ENCODE measurements around the gene FRMD7.

DNA sequence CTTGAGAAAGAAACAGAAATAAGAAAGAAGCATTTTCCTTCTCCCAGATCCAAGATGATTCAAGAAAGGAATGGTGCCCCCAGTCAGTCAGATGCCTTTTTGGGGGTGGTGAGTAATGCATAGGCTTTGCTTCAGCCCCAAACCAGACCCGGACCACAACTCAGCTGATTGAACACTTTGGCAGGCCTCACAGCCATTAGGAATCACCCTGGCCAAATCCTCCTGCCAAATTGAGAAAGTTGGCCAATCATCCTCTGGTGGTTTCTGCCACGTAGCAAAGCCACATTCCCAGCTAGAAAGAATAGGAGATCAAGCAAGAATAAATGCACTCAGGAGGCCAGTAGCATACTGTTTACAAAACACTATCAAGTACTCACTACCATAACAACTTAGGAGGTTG lies 33.7 kb downstream of the FRMD7 start:
- TF ChIP-seq, protein P1, sequence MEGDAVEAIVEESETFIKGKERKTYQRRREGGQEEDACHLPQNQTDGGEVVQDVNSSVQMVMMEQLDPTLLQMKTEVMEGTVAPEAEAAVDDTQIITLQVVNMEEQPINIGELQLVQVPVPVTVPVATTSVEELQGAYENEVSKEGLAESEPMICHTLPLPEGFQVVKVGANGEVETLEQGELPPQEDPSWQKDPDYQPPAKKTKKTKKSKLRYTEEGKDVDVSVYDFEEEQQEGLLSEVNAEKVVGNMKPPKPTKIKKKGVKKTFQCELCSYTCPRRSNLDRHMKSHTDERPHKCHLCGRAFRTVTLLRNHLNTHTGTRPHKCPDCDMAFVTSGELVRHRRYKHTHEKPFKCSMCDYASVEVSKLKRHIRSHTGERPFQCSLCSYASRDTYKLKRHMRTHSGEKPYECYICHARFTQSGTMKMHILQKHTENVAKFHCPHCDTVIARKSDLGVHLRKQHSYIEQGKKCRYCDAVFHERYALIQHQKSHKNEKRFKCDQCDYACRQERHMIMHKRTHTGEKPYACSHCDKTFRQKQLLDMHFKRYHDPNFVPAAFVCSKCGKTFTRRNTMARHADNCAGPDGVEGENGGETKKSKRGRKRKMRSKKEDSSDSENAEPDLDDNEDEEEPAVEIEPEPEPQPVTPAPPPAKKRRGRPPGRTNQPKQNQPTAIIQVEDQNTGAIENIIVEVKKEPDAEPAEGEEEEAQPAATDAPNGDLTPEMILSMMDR (conservative IDR thresholded peaks at IDR 0.05; ENCODE audit: low read depth in 2 of 2): no peak
- no peak for TF ChIP-seq REST (IDR thresholded peaks at IDR 0.05; ENCODE audit: unreplicated experiment)
- no peak for TF ChIP-seq EZH2phosphoT487 (IDR thresholded peaks at IDR 0.05; ENCODE audit: unreplicated experiment)
- no peak for TF ChIP-seq POLR2AphosphoS5 (IDR thresholded peaks at IDR 0.05; ENCODE audit: low read depth)
- TF ChIP-seq EZH2 (IDR thresholded peaks at IDR 0.05; ENCODE audit: low read depth, unreplicated experiment): no peak

Measured in GM23338 (cell line).